Measurements from ENCODE around the gene EIF1AX.

DNA sequence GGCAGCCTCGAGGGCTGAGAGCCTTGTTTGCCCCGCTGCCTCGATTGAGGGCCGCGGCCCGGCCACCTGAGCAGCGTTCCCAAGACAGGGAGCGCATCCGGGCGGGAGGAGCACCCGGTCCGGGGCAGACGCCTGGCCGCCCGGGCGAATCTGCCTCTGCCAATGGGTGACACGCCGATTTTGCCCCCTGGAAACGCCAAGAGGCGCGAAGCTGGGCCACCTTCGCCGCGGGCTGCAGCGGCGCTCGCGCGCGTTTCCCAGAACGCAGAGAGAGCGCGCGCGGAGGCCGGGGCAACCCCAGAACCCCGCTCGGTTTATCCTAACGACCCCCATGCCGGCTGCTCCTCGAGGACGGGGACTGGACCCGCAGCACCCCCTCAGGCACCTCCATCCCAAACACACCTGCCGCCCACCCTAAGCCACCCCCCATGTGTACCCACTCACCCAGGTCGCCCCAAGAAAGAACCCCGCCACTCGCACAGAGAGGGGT lies 25.5 kb downstream of the EIF1AX start:
- TF ChIP-seq CTCF (conservative IDR thresholded peaks at IDR 0.05; ENCODE audit: low read length) (no peak), EZH2phosphoT487 (IDR thresholded peaks at IDR 0.05; ENCODE audit: borderline replicate concordance, low read depth, low read length) (no peak)

All from OCI-LY7 (cell line).